AG20443 (cell line): ENCODE results near the gene FASTK.

Experiments used
- DNase-seq: peaks from one replicate; pipeline ENCODE4 v3.0.0; 2012; ENCODE audit warnings: low spot score, mixed read lengths

The FASTK gene

GRCh38 chr7:151095828-151096475, 15.3 kb upstream of the FASTK start:
- no peak for DNase-seq

GRCh38 chr7:151095123-151095797, 14.7 kb upstream of the FASTK start:
- DNase-seq, result no peak

GRCh38 chr7:151094675-151095074, 14.1 kb upstream of the FASTK start:
- DNase-seq, result no peak

- no peak for DNase-seq
Observed at GRCh38 chr7:151093748-151094147, 13.1 kb upstream of the FASTK start.

- DNase-seq, result no peak
Observed at GRCh38 chr7:151091988-151092387, 11.4 kb upstream of the FASTK start.

DNA sequence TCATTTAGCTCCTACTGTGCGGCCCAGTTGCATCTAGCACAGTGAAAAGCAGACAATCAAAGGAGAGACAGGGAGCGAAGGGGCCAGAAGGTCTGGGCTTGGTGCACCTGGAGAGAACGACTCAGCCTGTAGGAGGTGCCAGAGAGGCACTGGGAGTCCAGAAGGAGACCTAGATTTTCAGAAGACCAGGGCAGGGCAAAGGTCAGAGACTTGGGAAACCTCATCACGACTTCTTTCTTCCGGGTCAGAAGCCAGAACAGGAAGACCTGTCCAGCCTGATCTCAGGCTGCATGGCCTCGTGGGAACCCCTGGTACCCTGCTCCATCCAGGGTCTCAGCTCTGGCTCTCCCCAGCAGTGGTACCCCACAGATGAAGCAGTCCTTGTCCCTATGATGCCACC, 10.8 kb upstream of the FASTK start:
- DNase-seq, result no peak

- DNase-seq, result no peak
Observed at GRCh38 chr7:151091003-151091402, 10.4 kb upstream of the FASTK start.

DNA sequence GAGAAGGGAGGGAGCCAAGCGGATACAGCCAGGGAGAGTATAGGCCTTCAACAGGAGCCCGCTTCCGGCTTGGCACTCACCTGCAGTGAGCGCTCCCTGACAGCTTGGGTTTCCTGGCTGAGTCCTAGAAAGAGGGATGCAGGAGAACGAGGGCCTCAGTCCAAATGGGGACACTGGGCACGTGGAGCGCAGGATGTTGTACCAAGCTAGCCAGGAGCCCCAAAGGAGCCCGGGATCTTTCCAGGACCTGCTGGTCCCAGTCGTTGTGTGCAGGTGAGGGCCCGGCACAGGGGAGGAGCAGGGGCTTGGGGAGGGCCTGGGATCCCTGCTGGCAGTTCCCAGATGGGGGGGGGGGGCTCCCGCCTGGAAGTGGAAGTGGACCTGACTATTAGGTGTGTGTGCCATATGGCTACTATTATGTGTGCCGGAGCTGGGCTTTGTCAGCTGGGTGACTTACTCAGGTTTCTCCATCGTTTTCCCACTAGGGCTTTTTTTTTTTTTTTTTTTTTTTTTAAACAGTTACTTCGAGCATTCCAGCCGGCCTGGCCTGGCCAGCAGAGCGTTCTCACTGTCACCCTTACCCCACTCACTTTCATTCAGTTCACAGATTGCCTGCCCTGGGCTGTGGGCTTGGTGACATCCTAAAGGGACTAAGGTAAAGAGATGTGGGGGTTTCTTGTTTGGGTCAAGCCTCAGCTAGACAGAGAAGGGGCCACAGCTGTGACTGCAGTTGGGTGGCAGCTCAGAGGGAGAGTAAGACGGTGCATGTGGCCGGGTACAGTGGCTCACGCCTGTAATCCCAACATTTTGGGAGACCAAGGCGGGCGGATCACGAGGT, 9.5 kb upstream of the FASTK start:
- DNase-seq, result peak; percentile 42

- peak; percentile 66 for DNase-seq
Observed at GRCh38 chr7:151088856-151089699, 8.5 kb upstream of the FASTK start.

DNA sequence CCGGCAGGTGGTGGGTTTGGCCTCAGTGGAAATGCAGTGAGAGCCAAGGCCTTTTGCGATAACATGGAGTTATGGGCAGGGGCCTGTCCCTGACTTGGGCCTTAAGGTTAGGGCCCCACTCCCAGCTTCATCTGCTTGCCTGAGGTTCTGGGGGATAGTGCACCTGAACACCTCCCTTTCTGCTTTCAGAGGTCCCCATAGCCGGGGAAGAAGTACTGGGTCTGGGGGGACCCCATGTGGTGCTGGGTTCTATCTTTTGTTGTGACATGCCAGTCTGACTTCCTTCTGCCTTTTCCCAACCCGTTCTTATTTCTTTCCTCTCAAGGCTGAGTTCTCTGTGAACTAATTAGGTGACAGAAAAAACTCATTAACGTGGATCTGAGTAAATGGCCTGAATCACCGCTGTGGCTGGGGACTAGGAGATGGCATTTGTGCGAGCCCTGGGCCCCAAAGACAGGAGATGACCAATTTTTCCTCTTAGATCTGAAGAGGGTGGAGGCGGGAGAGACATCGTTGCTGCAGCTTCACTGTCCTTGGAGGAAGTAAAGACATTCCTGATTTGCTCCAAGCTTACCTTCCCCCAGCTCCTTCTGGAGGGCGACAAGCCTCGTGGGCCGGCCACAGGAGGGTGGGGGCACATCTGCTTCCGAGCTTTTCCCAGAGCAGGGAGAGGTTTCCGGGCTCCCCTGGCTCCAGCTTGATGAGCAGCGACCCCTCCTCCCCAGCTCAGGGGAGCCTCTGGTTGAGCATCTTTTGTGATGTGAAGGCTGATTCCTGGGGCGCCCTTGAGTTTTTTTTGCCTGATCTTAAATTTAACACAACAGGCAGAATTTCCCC, 7.6 kb upstream of the FASTK start:
- DNase-seq, result peak; percentile 30

DNA sequence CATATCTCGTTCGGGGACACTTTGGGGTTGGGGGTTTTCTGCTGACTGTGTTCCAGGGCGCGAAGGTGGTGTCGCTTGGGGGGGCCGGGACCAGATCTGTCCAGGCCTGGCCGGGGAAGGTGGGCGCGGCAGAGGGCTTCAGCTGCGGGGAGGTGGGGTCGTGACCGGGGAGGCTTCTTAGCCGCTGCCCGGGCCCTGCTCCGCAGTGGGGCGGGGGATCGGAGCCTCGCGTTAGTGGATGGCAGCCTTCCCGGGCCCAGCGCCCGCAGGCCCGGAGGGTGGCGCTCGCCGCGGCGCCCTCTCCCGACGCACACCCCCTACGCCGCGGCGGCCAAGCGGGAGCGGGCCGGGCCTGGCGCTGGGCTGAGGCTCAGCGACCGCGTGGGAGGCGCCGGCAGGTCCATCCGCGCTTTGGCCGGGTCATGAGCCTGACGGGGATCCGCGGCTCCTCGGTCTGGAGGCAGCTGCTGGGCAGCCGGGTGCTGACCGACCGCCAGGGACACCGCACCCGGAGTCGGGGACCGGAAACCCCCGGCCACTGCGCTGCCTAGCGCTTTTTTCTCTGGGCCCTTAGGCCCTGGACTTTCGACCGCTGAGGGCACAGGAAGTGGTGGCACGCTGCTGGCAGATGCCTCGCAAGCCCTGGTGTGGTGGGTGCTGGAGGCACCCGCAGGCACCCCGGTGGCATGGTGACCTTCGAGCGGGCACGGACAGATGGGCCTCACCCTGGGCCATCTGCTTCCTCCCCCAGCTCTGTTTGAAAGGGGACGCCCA, 6.8 kb upstream of the FASTK start:
- DNase-seq, result peak; percentile 79

GRCh38 chr7:151086802-151087244, 6.2 kb upstream of the FASTK start:
- peak; percentile 26 for DNase-seq

DNA sequence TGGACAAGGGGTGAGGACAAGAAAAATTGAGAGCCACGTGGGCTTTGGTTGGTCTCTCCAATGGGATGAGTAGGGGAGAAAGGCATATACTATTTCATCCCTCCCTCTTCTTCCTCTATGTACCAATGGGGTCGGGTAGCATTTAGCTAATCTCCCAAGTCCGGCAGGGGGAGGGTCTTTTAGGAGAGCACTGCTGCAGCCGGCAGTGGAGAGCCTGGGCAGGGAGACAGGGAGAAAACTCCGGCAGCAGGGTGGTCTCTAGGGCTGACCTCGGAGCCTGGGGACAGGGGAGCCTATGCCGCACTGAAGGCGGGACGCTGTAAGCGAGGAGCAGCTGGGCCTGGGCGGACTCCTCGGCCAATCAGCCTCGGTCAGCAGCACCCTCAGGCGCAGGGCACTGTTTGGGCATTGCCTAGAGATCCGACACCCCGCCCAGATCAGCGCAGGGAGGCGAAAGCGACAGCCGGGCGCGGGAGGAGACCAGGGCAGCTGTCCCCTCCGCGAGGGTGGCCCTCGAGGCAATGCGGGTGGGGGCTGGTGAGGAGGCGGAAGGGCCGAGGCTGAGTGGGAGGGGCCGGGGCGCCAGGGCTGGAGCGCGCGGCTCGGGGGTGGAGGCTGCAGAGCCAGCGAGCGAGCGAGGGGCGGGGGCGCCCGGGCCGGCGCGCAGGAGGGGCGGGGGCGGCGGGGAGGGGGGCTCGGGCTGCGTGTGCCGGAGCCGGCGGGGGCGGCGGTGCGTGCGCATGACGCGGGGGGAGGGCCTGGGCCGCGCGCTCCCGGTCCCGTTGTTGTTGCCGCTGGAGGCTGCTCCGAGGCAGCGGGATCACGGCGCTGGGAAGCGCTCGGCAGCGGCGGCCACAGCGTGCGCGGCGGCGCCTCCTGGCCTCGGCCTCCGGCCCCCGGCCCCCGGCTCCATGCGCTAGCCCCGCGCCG, 5.3 kb upstream of the FASTK start, which contains the start of gene AGAP3:
TSS of gene AGAP3 (plus strand) at position 785 of the 930 bp plus-strand sequence. CDS start 267 bp downstream, outside the sequence.
- DNase-seq, result peak; percentile 95

DNA sequence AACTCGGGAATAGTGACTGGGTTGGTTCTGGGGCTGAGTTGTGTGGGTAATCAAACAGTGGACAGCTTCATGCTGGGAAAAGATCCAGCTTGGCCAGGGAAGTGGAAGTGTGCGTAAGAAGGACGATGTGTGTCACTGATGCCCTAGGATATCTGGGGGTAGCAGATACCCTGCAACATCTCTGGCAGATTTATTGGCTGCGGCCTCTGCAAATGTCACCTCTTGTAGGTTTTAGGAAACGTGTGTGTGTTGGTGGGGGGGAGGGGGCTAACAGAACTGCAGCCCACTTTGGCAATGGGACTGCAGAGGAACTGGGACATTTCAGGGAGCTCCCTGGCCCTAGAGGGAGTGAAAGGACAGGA, 4.7 kb upstream of the FASTK start:
- DNase-seq, result no peak

DNA sequence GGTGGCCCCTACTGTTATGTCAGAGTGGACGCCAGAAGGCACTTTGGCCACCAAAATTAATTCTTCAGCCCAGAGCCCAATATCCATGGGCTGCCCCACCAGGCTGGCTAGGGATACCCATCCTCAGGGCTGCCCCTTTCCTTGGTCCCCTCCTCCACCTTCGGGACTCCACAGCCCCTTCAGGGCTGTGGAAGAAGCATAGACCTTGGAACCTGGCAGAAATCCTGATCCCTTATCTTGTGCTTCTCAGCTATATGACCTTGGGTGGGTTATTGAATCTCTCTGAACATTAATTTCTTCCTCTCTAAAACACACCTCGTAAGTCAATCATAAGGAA, 3.2 kb upstream of the FASTK start:
- DNase-seq, result no peak

- peak; percentile 68 for DNase-seq
Observed at GRCh38 chr7:151083071-151083823, 2.6 kb upstream of the FASTK start, which contains the start of gene TMUB1. Gene TMUB1, minus strand, starts transcription at chr7:151083493. Its CDS starts 930 bp downstream, at chr7:151082563.

DNA sequence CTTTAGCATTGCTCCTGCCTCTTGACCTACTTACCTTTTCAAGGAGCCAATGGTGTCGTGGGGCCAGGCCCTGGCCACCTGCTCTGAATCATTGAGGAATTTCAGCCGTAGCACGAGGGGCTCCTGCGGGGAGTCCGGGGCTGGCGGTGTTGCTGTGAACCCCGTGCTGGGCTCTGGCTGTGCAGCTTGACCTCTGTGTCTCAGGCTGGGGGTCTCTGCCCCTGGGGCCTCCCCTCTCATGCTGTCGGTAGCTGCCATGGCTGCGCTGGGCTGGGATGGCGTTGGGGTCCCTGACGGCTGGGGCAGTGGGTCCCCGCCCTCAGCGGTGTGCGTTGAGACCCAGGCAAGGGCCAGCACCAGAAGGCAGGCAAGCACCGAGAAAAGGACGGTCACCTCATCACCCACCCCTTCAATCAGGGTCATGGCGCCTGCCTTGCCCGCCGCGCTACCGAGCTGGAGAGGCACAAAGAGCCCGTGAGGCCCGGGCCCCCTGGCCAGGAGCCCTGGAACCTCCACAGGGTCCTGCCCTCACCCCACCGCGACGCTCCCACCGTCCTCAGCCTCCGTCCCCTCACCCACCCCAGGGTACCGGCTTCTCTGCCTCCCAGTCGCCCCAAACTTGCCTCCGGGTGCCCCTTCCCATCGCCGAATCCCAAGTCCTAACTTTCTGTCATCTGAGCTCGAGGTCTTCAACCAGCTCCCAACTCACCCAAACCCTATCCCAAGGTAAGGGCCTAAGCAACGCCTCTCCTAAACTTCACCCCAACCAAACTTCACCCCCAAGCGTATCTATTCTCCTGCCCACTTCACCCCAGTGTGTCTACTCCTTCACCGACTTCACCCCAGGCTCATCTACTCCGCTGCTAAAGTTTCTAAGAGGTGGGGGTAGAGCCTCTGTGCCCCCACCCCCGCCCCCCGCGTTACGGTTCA, 1.8 kb upstream of the FASTK start:
- DNase-seq, result no peak
